Measurements from ENCODE around the gene MRPL49. TPM values are rescaled to one million over a fixed set of nuclear protein-coding genes. Genes with fewer than 3 reads are reported as not detected.
A peak's percentile ranks its signal among the peaks of the same experiment; 100 is the strongest.
"Not testable (repeated sequence)": the region's sequence is repeated elsewhere in the genome, so short reads cannot be mapped to it uniquely, and the experiment has no call there.

The MRPL49 gene
- total RNA-seq, 1 donor from 2014 or later = 33.5 TPM

GRCh38 chr11:65150131-65150508 lies 28.0 kb downstream of the MRPL49 start:
- intact Hi-C loops (cut with DNase I); DNase-seq; ATAC-seq (ENCODE audit: poor library complexity): not testable (repeated sequence)

- intact Hi-C loops (cut with DNase I) = no loop called here
- peak; percentile 92 for DNase-seq
- ATAC-seq (ENCODE audit: poor library complexity) = peak; percentile 95
These were observed 28.6 kb downstream of the MRPL49 start for GRCh38 chr11:65150509-65151299.

DNA sequence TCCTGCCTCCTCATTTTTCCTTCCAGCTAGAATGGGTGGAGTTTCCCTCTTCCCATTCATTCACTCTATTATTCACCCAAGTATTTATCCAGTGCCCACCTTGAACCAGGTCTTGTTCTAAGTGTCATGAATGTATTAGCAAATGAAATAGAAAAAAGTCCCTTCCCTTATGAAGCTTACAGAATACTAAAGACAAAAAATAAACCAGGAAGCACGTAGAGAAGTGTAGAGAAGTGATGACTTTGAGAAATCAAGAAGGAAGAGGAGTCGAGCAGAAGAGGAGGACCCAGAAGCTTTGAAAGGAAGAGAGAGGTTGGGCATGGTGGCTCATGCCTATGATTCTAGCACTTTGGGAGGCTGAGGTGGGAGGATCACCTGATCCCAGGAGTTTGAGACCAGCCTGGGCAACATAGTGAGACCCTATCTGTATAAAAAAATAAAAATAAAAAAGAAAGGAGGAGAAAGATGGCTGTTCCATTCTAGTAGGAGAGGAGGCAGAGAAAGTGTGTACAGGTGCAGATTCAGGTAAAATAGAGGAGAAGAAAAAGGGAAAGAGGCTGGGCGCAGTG lies 29.3 kb downstream of the MRPL49 start:
- ATAC-seq (ENCODE audit: poor library complexity) = no peak
- intact Hi-C loops (cut with DNase I) = no loop called here
- no peak for DNase-seq

- intact Hi-C loops (cut with DNase I) = no loop called here
- ATAC-seq (ENCODE audit: poor library complexity) (no peak), DNase-seq (no peak)
These were observed 30.0 kb downstream of the MRPL49 start for GRCh38 chr11:65152122-65152521.

DNA sequence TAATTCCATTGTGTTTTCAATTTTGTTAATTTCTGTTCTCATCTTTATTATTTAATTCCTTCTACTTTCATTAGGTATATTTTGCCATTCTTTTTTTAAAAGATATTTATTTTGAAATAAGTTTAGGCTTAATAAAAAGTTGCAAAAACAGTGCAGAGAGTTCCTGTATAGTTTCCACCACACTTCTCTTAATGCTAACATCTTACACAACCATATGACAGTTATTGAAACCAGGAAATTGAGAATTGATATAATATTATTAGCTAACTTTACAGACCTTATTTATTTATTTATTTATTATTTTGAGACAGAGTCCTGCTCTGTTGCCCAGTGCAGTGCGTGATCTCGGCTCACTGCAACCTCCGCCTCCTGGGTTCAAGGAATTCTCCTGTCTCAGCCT lies 34.1 kb downstream of the MRPL49 start:
- no peak for ATAC-seq (ENCODE audit: poor library complexity)
- no peak for DNase-seq
- intact Hi-C loops (cut with DNase I) = no loop called here

DNA sequence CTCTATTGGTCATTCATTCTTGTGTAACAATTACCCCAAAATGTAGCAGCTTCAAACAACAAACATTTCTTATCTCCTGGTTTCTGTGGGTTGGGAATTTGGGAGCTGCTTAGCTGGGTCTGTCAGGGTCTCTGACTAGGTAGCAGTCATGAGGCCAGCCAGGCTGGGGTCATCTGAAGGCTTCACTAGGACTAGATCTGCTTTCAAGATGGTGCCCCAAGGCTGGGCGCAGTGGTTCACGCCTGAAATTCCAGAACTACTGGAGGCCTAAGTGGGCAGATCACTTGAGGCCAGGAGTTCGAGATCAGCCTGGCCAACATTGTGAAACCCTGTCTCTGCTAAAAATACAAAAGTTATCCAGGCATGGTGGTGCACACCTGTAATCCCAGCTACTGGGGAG lies 34.8 kb downstream of the MRPL49 start:
- intact Hi-C loops (cut with DNase I) = no loop called here
- ATAC-seq (ENCODE audit: poor library complexity) (no peak), DNase-seq (no peak)

- intact Hi-C loops (cut with DNase I) = no loop called here
- ATAC-seq (ENCODE audit: poor library complexity) (no peak), DNase-seq (no peak)
These were observed 35.2 kb downstream of the MRPL49 start for GRCh38 chr11:65157336-65157735.

DNA sequence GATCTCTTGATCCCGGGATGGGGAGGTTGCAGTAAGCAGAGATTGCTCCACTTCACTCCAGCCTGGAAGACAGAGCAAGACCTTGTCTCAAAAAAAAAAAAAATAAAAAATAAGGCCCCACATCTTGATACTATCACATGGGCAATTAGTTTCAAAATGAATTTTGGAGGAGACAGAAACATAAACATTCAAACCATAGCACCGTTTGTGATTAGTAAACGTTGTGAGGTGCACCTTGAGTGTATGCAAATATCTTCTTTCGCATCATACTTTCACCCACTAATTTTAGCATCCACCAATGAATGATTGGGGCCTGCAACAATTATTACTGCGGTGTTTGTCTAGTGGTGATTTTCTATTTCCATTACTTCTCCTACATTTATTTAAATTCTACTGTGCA lies 36.9 kb downstream of the MRPL49 start:
- no peak for ATAC-seq (ENCODE audit: poor library complexity)
- intact Hi-C loops (cut with DNase I) = no loop called here

GRCh38 chr11:65160643-65161042 lies 38.5 kb downstream of the MRPL49 start:
- ATAC-seq (ENCODE audit: poor library complexity) (no peak), DNase-seq (no peak)
- intact Hi-C loops (cut with DNase I) = no loop called here

More for the DNA sequence above, 36.9 kb downstream of the MRPL49 start:
- DNase-seq = no peak

DNA sequence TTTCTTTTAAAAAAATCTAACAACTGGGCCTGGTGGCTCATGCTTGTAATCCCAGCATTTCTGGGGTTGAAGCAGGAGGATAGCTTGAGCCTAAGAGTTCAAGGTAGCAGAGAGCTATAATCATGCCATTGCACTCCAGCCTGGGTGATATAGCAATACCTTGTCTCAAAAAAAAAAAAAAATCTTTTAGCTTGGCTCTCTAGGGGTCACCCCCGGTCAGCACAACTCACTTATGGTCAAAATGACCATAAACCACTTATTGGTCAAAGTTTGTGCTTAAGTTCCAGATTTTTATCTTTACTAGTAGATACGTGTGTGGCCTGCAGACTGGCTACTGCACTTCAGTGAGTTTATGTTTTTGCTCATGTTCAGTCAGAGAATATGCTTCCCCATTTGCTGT lies 41.6 kb downstream of the MRPL49 start:
- intact Hi-C loops (cut with DNase I) = no loop called here
- DNase-seq (no peak), ATAC-seq (ENCODE audit: poor library complexity) (no peak)

- DNase-seq (no peak), ATAC-seq (ENCODE audit: poor library complexity) (no peak)
- intact Hi-C loops (cut with DNase I) = no loop called here
These were observed 43.5 kb downstream of the MRPL49 start for GRCh38 chr11:65165410-65166317.

DNA sequence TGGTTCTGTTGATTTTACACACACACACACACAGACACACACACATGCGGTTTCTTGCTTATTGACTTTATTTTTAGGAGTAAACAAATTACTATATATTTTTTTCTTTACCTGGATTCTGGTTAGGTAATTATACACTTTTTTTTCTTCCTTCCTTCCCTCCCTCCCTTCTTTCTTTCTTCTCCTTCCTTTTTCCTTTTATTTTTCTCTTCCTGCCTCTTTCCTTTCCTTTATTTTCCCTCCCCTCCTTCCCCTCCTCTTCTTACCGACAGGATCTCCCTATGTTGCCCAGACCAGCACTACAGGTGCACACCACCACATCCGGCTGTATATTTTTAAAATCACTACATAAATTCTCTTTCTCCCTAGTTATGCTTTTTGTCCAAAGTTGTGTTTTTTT lies 44.8 kb downstream of the MRPL49 start:
- ATAC-seq (ENCODE audit: poor library complexity) (no peak), DNase-seq (no peak)
- intact Hi-C loops (cut with DNase I) = no loop called here

GRCh38 chr11:65167656-65168055 lies 45.5 kb downstream of the MRPL49 start:
- intact Hi-C loops (cut with DNase I) = no loop called here
- ATAC-seq (ENCODE audit: poor library complexity) (no peak), DNase-seq (no peak)

DNA sequence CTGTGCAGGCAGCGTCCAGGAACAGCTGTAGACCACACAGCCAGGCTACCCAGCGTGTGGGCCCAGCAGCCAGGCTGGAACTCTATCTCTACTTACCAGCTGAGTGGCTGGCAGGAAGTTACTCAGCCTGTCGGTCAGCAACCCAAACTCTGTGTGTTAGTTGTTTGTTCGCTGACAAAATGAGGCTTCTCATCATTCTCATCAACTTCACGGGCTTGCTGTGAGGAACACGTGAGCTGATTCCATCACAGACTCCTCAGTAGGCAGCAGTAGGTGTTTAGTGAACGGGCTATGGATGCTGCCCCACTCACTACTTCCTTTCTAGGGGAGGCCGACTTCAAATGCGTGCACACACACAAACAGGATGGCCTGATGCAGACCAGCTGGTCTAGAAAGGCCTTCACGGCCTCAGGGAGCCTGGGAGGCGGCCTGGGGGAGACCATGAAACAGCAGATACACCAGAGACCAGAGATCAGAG lies 47.1 kb downstream of the MRPL49 start:
- ATAC-seq (ENCODE audit: poor library complexity) = no peak
- DNase-seq = no peak
- intact Hi-C loops (cut with DNase I) = no loop called here

DNA sequence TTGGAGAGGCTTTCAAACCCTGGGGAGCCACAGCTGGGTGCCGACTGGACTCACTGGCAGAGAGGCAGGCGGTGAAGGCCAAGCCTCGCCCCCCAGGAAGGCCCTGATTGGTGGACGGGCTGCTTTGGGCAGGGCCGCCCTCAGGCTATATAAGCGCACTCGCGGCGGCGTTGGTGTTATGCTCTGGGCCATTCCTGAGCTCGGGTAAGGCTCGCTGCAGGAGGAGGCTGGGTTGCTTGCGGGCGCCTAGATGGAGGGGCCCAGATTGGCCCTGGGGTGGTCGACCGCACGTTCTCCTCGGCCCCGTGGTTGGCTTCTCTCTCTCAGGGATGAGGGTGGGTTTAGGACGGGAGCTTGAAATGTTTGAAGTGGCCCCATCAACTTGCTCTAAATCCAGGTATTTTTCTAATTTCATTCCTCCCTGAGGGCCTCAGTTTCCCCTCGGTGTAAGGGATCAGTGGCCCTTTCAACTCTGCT lies 48.0 kb downstream of the MRPL49 start, which contains the start of gene SPDYC:
Gene SPDYC (plus strand): TSS at position 176 of the 477 bp plus-strand sequence. CDS start 1,125 bp downstream, outside the sequence.
- DNase-seq (no peak), ATAC-seq (ENCODE audit: poor library complexity) (no peak)
- intact Hi-C loops (cut with DNase I) = no loop called here

DNA sequence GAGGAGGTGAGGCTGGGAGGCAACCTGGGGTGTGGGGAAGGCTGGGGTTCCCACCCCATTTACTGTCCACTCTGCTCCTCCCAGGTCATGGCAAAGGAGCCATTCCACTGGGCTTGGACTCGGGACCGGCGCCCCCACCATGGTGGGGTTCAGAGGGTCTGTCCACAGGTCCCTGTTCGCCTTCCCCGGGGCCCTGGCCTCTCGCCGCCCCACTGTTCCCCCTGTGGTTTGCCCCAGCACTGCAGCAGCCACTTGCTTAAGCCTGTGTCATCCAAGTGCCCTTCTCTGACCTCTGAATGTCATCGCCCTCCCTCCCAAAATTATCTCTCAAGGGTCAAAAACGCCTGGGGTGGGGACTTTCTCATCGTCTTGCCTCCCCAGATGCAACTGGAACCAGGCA lies 50.5 kb downstream of the MRPL49 start:
- intact Hi-C loops (cut with DNase I) = no loop called here
- DNase-seq (no peak), ATAC-seq (ENCODE audit: poor library complexity) (peak; percentile 39)

DNA sequence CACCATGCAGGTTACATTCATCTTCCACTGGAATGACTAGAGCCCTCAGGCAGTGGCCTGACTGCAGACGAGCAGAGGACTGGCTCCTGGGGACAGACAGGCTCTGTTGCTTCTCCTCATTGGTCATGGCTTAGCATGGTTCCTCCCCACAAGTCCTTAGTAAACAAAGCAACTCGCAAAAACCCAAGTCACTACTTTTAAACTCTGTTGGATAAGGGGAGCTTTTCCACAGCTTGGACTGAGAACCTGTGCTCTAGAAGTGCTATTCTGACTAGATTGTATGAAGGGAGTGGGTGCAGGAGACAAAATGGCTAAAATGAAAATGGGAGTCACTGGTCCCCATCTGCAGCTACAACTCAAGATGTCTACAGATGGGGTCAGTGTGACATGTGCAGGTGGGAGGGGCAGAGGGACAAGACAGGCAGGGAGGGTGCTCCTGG lies 52.5 kb downstream of the MRPL49 start:
- intact Hi-C loops (cut with DNase I); ATAC-seq (ENCODE audit: poor library complexity); DNase-seq: not testable (repeated sequence)
